Glutamatergic neuron (in vitro differentiated cells): Measurements from ENCODE around the gene CLEC16A. TPM values are rescaled to one million over a fixed set of nuclear protein-coding genes. Genes with fewer than 3 reads are reported as not detected.
A peak's percentile ranks its signal among the peaks of the same experiment; 100 is the strongest.

Experiments
- DNase-seq: peaks from one replicate; pipeline ENCODE4 v3.0.0; 2022
- H3K27ac Mint-ChIP-seq: one replicate; pipeline ENCODE4 v1.8.0; 2020; ENCODE audit warnings: mild to moderate bottlenecking, mixed read lengths, inconsistent platforms; ENCODE audit not compliant: unreplicated experiment
- H3K27me3 Mint-ChIP-seq: one replicate; pipeline ENCODE4 v1.8.0; 2020; ENCODE audit warnings: mild to moderate bottlenecking, moderate library complexity, mixed read lengths, inconsistent platforms; ENCODE audit not compliant: unreplicated experiment
- H3K36me3 Mint-ChIP-seq: one replicate; pipeline ENCODE4 v1.8.0; 2020; ENCODE audit warnings: mild to moderate bottlenecking, mixed read lengths, inconsistent platforms; ENCODE audit not compliant: unreplicated experiment
- H3K4me1 Mint-ChIP-seq: one replicate; pipeline ENCODE4 v1.8.0; 2020; ENCODE audit warnings: mild to moderate bottlenecking, low read depth, mixed read lengths, inconsistent platforms; ENCODE audit not compliant: unreplicated experiment
- H3K4me3 Mint-ChIP-seq: one replicate; pipeline ENCODE4 v1.8.0; 2020; ENCODE audit warnings: mild to moderate bottlenecking, mixed read lengths, inconsistent platforms; ENCODE audit not compliant: unreplicated experiment
- H3K9me3 Mint-ChIP-seq: one replicate; pipeline ENCODE4 v1.8.0; 2020; ENCODE audit warnings: mild to moderate bottlenecking, moderate library complexity, mixed read lengths, inconsistent platforms; ENCODE audit not compliant: unreplicated experiment
- total RNA-seq: library from RNA; stranded (reverse); fragmentation: NEBNext Ultra II Directional; extraction: Animal tissue kit (Norgen Biotek cat#: 25700); gene quantifications from one replicate; pipeline ENCODE4 v1.2.1, GENCODE V29; 2021; ENCODE audit not compliant: unreplicated experiment
- TF ChIP-seq, protein P1 (sequence below): fragments of 200-600 bp; sonication (generic); IDR thresholded peaks from one replicate; pipeline ENCODE4 v1.5.0; 2021; ENCODE audit not compliant: partially characterized antibody, unreplicated experiment

CLEC16A gene
- total RNA-seq, 1 donor from 2014 or later, result 43.0 TPM

DNA sequence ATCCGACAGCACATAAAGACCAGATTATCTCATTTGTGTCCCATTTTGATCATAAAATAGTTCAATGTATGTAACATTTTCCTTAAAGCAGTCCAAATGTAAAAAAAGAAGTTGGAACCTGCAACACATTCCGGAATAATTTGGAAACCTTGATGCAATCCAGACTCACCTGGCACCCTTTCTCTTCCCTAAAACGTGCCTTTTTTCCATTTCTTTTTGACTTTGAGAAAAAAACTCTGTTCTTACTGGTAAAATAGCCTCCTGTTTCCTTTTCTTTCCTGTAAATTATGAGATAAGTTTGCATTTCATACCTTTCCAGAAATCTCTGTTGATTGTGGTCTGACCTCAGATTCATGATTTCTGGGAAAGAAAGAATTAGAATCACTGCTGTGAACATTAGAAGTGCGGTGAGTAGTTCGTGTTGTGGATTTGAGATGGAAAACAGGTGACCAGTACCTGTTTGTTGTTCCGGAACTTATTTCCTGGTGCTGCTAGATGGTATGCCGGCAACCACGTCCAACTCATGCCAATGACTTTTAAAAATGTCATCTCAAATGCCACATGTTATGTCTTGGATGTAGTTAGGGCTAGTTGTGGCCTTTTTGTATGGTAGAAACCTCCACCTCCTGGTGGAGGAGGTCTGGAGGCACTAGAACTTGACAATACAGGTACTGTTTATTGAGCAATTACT, 203.5 kb downstream of the CLEC16A start:
- Mint-ChIP-seq H3K36me3 (no peaks in the 10 kb centered on the region), H3K27ac (no peak overlapping the region), H3K4me3 (no peak overlapping the region), H3K27me3 (peaks cover 15% of the 10 kb centered on the region), H3K4me1 (peaks cover 58% of the 10 kb centered on the region), H3K9me3 (peaks cover 20% of the 10 kb centered on the region)
- DNase-seq, result no peak
- TF ChIP-seq, protein P1, sequence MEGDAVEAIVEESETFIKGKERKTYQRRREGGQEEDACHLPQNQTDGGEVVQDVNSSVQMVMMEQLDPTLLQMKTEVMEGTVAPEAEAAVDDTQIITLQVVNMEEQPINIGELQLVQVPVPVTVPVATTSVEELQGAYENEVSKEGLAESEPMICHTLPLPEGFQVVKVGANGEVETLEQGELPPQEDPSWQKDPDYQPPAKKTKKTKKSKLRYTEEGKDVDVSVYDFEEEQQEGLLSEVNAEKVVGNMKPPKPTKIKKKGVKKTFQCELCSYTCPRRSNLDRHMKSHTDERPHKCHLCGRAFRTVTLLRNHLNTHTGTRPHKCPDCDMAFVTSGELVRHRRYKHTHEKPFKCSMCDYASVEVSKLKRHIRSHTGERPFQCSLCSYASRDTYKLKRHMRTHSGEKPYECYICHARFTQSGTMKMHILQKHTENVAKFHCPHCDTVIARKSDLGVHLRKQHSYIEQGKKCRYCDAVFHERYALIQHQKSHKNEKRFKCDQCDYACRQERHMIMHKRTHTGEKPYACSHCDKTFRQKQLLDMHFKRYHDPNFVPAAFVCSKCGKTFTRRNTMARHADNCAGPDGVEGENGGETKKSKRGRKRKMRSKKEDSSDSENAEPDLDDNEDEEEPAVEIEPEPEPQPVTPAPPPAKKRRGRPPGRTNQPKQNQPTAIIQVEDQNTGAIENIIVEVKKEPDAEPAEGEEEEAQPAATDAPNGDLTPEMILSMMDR, result no peak

DNA sequence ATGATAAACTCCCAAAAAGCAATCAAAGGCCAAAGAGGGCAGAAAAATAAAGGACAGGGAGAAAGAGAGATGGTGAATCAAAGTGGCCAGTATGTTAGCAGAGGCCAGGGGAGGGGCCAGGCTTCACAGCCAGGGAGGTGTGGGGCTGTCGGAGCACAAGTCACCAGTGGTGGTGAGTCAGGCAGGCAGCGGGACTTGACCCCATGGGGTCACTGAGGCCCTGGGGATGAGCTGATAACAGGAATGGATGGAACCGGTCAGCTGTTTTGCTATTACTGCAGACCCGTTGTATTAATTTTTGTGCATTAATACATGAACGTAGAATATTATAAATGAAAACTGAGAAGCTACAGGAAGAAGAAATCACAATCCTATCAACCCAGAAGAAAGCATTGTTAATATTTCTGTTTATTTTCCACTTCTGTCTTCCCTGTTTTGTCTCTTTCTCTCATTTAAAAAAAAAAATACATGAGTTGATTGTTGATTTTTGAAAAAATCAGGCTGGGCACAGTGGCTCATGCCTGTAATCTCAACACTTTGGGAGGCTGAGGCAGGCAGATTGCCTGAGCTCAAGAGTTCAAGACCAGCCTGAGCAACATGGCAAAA, 204.8 kb downstream of the CLEC16A start:
- DNase-seq, result peak; percentile 72
- no peaks in the 10 kb centered on the region for H3K36me3 Mint-ChIP-seq
- H3K4me1 Mint-ChIP-seq, result peaks cover 59% of the 10 kb centered on the region
- H3K9me3 Mint-ChIP-seq, result peaks cover 18% of the 10 kb centered on the region
- H3K4me3 Mint-ChIP-seq, result peak overlapping the region; percentile 5
- H3K27me3 Mint-ChIP-seq, result peaks cover 15% of the 10 kb centered on the region
- TF ChIP-seq, protein P1, result no peak
- H3K27ac Mint-ChIP-seq, result peak overlapping the region; percentile 20

DNA sequence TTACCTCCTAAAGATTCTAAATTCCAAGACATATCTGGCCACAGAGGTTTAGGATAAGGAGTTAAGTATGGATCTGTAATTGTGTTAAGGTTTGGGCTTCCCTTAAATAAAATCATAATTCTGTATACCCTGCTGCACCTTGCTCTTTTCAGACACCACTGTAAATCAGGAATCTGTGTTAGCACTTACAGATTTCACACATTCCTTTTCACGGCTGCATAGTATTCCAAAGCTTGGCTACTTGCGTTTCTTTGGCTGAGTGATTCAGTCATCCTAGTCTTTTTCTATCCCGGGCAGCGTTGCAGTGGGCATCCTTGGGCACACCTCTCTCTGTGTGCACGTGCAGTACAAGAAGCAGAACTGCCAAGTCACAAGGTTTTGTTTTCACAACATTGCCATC, 205.8 kb downstream of the CLEC16A start:
- no peak for DNase-seq
- Mint-ChIP-seq H3K36me3 (no peaks in the 10 kb centered on the region), H3K4me1 (peaks cover 55% of the 10 kb centered on the region), H3K27me3 (peaks cover 15% of the 10 kb centered on the region), H3K9me3 (peaks cover 18% of the 10 kb centered on the region), H3K4me3 (no peak overlapping the region), H3K27ac (no peak overlapping the region)
- TF ChIP-seq, protein P1, result no peak

DNA sequence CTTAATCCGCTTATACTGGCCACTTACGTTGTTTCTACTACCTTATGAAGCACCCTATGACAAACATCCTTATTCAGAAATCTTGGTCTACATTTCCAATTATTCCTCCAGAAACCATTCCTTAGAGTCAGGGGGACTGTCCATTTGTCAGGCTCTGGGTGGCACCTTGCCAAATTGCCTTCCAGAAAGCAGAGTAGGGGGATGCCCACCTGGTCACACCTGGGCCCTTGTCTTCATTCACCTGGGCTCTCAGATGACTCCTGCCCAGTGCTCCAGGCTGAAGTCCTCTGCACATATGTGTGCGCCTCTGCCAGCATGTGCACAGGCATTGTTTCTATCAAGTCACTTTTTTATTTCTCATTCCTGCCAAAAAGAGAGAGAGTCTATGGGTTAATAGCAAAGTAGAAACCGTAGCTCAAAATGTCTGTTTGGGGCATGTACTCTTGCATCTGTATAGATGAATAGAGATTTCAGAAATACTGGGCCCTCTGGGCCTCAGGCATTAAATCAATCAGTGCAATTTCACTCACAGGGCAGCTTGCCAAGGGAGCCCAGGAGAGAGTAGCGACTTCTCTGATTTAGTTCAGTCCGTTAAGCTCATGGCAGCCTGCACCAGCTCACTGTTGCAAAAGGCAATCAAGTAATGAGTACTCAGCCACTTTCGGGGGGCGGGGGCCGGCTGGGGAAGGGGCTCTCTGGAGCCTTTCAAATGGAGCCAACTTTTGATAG, 207.0 kb downstream of the CLEC16A start:
- Mint-ChIP-seq H3K4me3 (peak overlapping the region; percentile 80), H3K27ac (peak overlapping the region; percentile 96), H3K9me3 (peaks cover 18% of the 10 kb centered on the region), H3K27me3 (peaks cover 16% of the 10 kb centered on the region), H3K4me1 (peaks cover 54% of the 10 kb centered on the region), H3K36me3 (no peaks in the 10 kb centered on the region)
- TF ChIP-seq, protein P1, result no peak
- DNase-seq, result no peak
